NCI-H2227 (cell line): ENCODE results near the gene LYAR.
"Not testable (repeated sequence)": the region's sequence is repeated elsewhere in the genome, so short reads cannot be mapped to it uniquely, and the experiment has no call there.

Experiments used
- DNase-seq: peaks from one replicate; lab custom pipeline; 2025; ENCODE audit not compliant: unreplicated experiment; lab: John Stamatoyannopoulos, UW

The LYAR gene

GRCh38 chr4:4269331-4269731 is 20.6 kb downstream of the LYAR start:
- DNase-seq, result no peak

DNA sequence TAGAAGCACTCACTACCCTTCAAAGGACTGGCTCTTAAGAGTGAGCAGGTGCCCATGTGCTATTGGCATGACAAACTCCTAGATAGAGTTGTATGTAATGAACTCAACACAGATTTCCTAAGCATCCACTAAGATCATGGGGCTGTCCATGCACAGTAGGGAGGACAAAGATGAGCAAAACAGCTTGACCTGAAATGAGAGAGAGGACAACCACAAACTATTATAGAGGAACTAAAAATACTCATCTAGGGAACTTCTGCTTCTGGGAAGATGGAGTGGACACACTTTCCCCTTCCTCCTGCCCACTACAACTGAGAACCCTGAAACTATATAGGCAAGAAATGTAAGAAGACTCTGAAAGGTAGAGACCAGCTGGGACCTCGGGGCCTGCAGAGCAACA is 21.2 kb downstream of the LYAR start:
- no peak for DNase-seq

GRCh38 chr4:4267981-4268380 is 22.0 kb downstream of the LYAR start:
- DNase-seq, result no peak

GRCh38 chr4:4260185-4260751 is 29.7 kb downstream of the LYAR start:
- DNase-seq, result peak; percentile 43

- no peak for DNase-seq
Observed at GRCh38 chr4:4259484-4260100, 30.4 kb downstream of the LYAR start.

- DNase-seq, result not testable (repeated sequence)
Observed at GRCh38 chr4:4257705-4258104, 32.2 kb downstream of the LYAR start.

DNA sequence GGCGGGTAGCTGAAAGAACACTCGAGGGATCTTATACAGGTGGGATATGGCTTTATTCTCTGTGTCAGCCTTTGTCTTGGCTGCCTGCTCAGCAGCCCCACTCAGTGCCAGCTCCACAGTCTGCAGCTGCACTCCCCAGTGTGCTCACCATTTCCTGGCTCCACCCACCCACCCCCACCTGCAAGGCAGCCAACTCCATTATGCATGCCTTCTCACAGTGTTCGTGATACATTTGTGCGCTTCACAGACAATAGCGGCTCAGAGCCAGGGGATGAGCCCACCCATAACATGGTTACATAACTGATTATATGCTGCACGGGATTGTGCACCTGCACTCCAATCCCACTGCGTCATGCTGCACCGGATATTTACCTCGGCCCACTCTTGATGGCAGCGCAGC is 33.2 kb downstream of the LYAR start:
- no peak for DNase-seq

GRCh38 chr4:4254666-4255065 is 35.3 kb downstream of the LYAR start:
- DNase-seq, result no peak

DNA sequence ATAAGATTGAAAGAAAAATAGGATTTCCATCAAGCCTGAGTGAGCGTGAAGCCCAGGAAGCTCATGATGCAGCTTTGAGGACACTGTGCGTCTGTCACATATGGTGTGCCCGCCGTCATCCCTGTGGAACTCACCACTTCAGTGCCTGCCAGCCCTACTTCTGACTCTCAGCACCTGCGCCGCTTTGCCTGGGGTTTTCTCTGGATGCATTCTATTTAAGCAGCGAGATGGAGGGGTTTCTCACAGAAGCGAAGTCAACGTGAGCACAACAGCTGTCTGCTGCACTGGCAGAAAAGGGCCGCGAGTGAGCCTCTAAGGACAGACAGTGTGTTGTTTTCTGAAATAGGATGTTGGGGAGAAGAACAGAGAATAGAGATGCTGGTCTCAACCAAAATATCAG is 35.8 kb downstream of the LYAR start:
- no peak for DNase-seq

DNA sequence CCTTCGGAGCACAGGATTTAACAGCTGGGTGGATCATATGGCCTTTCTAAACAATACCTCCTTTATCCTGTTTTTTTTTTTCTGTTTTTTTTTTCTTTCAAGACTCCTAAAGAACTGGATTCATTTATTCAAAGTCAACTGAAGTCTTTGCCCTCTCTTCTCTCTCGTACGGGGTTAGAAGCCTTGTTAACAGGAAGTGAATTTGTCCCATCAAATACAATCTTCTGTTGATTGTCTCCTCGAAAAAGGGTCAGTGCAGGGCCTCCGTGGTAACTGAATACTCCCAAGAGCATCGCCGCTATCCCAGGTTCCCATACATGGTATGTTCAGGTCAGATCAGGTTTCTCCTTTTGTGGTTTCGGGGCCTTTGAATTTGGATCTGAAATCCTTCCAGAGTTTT is 40.1 kb downstream of the LYAR start:
- DNase-seq, result no peak

DNA sequence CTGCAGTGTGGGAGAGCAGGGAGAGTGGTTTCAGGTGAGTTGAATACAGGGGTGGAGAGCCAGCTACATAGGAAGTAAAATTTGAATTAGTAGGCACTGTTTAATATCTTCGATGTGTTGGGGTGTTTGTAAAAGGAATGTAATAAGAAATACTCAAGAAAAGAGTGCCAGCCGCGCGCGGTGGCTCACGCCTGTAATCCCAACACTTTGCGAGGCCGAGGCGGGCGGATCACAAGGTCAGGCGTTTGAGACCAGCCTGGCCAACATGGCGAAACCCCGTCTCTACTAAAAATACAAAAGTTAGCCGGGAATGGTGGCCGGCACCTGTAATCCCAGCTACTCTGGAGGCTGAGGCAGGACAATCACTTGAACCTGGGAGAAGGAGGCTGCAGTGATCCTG is 40.6 kb downstream of the LYAR start:
- not testable (repeated sequence) for DNase-seq

DNA sequence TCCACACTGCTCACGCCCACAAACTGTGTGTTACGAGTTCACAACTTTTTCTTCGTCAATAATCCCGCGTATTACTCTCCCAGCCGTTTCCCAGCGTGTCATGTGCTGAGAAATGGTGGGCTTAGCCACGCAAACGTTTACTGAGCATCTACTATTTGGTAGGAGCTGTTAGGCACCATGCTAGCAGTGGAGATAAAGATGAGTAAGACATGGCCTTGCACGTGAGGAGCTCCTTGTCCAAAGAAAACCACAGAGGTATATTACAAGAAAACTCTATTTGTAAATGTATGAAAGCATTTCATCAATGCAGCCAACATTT is 41.1 kb downstream of the LYAR start:
- peak; percentile 11 for DNase-seq

- peak; percentile 91 for DNase-seq
Observed at GRCh38 chr4:4248029-4248884, 41.7 kb downstream of the LYAR start, which contains the start of gene TMEM128. TMEM128 (minus strand) TSS chr4:4248223; CDS start chr4:4248202, 21 bp downstream.

DNA sequence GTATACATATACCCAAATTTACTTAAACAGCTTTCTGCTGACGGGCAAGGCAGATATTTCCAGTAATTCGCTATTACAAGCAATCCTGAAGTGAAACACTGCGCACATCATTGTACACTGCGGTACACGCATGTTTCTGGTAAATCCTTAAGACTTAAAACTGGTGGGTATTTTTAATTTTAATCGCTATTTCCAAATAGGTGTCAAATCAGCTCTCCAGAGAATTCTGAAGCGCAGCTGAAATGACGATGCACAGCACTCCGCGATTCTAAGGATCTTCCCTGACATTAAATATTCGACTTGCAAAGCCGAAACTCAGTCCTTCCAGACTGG is 42.3 kb downstream of the LYAR start:
- no peak for DNase-seq

GRCh38 chr4:4245172-4245571 is 44.8 kb downstream of the LYAR start:
- no peak for DNase-seq

GRCh38 chr4:4239551-4239950 is 50.4 kb downstream of the LYAR start:
- not testable (repeated sequence) for DNase-seq

GRCh38 chr4:4233610-4234009 is 56.3 kb downstream of the LYAR start:
- no peak for DNase-seq

DNA sequence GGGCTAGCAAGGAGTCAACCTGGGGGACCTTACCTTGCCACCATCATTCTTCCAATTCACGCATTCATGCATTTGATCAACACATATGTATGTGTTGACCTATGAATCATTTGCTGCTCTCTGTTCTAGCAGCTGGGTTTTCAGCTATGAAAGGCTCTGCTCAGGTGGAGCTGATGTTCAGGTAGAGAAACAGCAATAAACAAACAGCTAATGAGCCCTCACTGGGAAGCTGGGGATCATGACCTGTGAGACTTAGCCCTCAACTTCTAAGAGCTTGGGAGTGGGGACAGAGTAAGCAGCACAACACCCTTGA is 61.6 kb downstream of the LYAR start:
- DNase-seq, result no peak

DNA sequence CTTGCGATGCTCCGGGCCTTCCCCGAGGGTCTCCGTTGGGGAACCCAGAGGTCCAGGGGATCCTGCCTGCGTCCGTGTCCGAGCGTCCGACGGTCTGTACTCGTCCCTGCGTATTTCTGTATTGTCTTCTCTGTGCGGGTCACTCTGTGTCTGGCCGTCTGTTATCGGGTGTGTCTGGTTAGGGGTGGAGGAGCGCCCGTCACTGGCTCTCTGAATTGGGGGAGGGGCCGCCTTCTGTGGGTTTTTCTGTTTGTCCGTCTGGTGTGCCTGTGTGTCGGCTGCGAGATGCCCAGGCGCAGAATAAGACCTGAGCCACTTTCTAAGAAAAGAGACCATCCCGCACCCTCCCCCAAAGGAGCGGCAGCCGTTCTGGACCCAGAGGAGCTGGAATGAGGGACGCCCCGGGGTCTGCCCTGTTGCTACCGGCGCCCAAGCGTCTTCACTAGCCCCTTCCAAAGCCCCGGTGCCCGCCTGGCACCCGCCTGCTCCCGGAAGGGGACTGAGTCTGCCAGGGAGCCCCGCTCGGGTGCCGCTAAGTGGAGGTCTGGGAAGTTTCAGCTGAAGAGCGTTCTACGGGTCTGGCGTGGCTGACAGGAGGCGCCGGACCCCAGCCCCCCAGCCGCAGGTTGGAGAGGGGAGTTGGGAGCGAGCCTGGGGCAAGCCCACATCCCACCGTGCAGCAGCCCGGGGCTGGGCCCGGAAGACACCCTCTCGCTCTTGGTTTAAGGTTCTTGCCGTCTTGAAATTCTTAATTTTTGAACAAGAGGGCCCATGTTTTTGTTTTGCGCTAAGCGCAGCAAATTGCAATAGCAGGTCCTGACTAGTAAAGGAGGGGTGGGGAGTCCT is 62.2 kb downstream of the LYAR start:
- DNase-seq, result no peak

GRCh38 chr4:4226606-4227438 is 63.1 kb downstream of the LYAR start, which contains the start of gene OTOP1:
OTOP1 (minus strand) TSS chr4:4226929; CDS start chr4:4226864, 65 bp downstream.
- DNase-seq, result no peak
